ENCODE data around the gene ULBP1.
"Not testable (repeated sequence)": the region's sequence is repeated elsewhere in the genome, so short reads cannot be mapped to it uniquely, and the experiment has no call there.

ULBP1 gene

GRCh38 chr6:150016324-150017185 is 52.8 kb downstream of the ULBP1 start:
- H3K27ac ChIP-seq = no peak overlapping the region
- TF ChIP-seq ZFX (IDR thresholded peaks at IDR 0.05) = no peak
- TF ChIP-seq CTCF (conservative IDR thresholded peaks at IDR 0.05) = peak; percentile 69

GRCh38 chr6:150017186-150017521 is 53.4 kb downstream of the ULBP1 start:
- H3K27ac ChIP-seq = not testable (repeated sequence)
- peak; percentile 46 for TF ChIP-seq CTCF (conservative IDR thresholded peaks at IDR 0.05)

- no peak overlapping the region for H3K27ac ChIP-seq
- TF ChIP-seq CTCF (conservative IDR thresholded peaks at IDR 0.05) (no peak), ZFX (IDR thresholded peaks at IDR 0.05) (no peak)
Observed at GRCh38 chr6:150018846-150019580, 55.3 kb downstream of the ULBP1 start.

GRCh38 chr6:150021870-150022269 is 58.1 kb downstream of the ULBP1 start:
- H3K27ac ChIP-seq = not testable (repeated sequence)
